Measurements from ENCODE around the gene FBXO31.
"Not testable (repeated sequence)": the region's sequence is repeated elsewhere in the genome, so short reads cannot be mapped to it uniquely, and the experiment has no call there.

Gene FBXO31

DNA sequence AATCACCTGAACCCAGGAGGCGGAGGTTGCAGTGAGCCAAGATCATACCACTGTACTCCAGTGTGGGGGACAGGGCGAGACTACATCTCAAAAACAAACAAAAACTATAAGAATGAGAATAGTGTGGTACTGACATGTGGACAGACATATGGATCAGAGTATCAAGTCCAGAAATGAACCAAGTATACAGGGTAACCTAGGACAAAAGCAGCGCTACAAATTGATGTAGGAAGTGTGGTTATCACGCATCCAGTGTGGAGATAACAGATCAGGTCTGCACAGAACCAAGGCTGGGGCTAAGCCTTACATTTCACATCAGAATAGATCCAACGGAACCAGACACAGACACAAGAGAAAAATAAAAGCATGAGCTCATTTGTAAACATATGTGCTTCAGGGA is 43.4 kb downstream of the FBXO31 start:
- H3K4me3 ChIP-seq (ENCODE audit: low read length): no peak overlapping the region
- DNase-seq (ENCODE audit: low read depth): no peak
- TF ChIP-seq, protein P1, sequence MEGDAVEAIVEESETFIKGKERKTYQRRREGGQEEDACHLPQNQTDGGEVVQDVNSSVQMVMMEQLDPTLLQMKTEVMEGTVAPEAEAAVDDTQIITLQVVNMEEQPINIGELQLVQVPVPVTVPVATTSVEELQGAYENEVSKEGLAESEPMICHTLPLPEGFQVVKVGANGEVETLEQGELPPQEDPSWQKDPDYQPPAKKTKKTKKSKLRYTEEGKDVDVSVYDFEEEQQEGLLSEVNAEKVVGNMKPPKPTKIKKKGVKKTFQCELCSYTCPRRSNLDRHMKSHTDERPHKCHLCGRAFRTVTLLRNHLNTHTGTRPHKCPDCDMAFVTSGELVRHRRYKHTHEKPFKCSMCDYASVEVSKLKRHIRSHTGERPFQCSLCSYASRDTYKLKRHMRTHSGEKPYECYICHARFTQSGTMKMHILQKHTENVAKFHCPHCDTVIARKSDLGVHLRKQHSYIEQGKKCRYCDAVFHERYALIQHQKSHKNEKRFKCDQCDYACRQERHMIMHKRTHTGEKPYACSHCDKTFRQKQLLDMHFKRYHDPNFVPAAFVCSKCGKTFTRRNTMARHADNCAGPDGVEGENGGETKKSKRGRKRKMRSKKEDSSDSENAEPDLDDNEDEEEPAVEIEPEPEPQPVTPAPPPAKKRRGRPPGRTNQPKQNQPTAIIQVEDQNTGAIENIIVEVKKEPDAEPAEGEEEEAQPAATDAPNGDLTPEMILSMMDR (IDR thresholded peaks at IDR 0.05; ENCODE audit: insufficient read depth, low read depth, low read length, missing control alignments): no peak

DNA sequence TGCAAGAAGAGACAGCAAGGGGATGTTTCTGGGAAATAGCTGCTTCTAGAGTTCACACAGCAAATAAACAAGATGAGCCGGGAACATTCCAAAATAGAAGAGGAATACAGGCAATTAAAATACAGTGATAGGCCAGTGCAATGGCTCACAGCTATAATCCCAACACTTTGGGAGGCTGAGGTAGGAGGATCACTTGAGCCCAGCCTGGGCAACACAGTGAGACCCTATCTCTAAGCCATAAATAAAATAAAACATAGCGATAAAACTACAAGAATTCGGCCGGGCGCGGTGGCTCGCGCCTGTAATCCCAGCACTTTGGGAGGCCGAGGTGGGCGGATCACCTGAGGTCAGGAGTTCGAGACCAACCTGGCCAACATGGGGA is 43.9 kb downstream of the FBXO31 start:
- DNase-seq (ENCODE audit: low read depth); H3K4me3 ChIP-seq (ENCODE audit: low read length): not testable (repeated sequence)

DNA sequence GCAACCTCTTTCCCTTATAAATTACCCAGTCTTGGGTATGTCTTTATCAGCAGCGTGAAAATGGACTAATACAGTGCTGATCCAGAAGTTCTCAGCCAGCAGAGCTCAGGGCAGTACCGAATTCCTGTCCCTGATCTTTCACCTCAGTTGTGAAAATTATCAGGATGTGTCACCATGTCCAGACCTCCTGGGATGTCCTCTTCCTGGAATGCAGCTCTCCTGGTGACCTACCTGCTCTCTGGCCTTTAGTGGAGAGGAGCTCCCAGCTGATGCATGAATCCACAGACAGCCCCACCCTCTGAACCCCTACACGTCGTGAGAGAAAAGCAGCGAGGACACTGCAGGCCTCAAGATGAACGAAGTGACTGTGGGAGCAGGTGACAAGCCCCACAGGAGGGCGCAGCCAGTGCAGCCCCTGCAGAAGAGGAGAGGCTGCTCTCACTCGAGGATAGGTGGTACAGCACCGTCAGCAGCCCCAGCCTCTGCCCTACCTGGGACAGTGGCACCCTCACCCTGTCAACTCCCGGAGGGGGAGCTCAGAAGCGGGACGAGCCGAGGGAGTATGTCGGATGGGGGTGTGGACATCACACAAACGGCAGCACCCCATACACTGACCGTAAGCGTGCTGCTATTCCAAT is 44.4 kb downstream of the FBXO31 start:
- no peak overlapping the region for H3K4me3 ChIP-seq (ENCODE audit: low read length)
- DNase-seq (ENCODE audit: low read depth): no peak
- TF ChIP-seq, protein P1 (IDR thresholded peaks at IDR 0.05; ENCODE audit: insufficient read depth, low read depth, low read length, missing control alignments): no peak

DNA sequence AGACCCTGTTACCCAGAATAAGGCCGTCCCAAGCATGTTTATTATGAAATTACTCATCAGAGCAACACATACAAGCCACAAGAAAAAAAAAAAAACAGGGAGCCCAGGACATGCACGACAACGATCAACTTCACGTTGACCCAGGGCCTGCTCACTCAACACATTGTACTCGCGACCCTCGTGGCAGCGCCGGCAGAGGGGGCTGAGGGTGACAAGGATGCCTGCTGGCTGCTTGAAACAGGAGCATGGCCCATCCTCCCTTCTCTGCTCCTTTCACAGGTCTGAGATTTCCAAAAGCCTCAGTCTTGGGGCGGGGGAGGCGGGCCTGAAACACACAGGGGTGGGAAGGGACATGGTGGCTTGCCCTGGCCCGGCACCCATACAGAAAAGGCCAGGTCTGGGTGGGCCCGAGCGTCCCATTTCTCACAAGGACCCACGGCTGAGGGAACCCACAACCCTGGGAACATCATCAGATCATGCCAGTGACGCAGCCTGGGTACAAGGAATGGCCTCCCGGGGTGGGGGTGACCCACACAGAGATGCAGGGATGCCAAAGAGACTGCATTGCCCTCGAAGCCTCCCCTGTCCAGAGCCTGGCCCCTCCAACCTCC is 45.3 kb downstream of the FBXO31 start:
- DNase-seq (ENCODE audit: low read depth): no peak
- no peak overlapping the region for H3K4me3 ChIP-seq (ENCODE audit: low read length)
- TF ChIP-seq, protein P1 (IDR thresholded peaks at IDR 0.05; ENCODE audit: insufficient read depth, low read depth, low read length, missing control alignments): no peak

DNA sequence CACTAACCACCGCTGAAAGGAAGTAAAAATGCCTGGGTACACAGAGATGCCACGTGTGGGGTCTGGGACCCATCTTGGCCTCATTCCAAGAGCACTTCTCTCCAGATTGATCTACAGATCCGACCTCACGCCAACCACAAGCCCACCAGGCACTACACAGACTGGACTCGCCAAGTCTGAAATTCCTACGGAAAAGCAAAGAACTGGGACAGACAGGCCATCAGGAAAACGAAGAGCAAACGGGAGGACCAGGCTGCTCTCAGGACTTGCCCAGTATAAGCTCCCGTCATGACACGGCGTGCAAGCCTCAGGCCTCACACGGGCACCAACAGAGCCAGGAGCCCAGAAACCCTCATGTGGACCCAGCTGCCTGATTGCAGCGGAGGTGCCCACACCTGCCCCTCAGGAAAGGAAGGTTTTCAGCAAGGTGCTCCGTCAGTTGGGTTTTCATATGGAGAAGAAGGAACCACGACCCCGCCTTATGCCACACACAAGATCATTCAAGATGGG is 46.3 kb downstream of the FBXO31 start:
- TF ChIP-seq, protein P1 (IDR thresholded peaks at IDR 0.05; ENCODE audit: insufficient read depth, low read depth, low read length, missing control alignments): no peak
- no peak overlapping the region for H3K4me3 ChIP-seq (ENCODE audit: low read length)
- DNase-seq (ENCODE audit: low read depth): no peak

DNA sequence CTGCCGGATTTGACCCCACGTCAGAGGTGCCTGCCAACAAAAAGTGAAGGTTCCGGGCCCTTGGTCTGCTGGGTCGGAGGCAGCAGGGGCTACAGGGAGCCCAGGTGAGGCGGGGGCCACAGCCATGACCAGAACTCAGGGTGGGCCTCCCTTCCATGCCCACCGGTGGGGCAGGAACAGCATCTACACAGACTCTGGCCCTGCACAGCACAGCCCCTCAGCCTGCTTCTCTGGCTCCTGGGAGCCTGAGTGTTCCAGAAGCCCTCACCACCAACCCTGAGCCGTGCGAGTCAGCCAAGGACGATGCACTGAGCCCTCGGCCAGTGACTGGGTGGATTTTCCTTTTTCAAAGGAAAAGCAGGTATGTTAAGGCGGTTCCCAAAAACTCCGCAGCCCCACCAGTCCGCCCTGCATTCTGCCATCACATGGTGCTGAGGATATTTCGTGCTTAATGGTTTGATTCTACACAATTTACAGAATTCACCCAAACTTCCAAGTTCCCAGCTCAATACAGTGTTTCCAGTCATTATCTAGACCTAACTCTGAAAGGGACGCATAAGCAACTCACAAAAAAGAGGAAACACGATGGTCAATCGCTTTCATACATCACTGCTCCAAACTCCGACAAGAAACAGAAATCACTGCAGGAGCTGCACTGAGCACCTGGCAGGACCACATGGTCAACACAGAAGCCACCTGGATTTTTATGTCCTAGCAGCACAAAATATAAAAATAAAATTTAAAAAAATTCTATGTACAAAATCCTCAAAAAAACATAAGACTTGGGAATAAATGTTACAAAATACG is 46.9 kb downstream of the FBXO31 start:
- no peak for DNase-seq (ENCODE audit: low read depth)
- H3K4me3 ChIP-seq (ENCODE audit: low read length): no peak overlapping the region
- TF ChIP-seq, protein P1 (IDR thresholded peaks at IDR 0.05; ENCODE audit: insufficient read depth, low read depth, low read length, missing control alignments): no peak
